Activated B cell treated with CpG ODN at 0.5 μM for 24 hours (primary cell): ENCODE measurements around the gene RBMS1. TPM values are rescaled to one million over a fixed set of nuclear protein-coding genes. Genes with fewer than 3 reads are reported as not detected.

Experiments used
- ATAC-seq: fragments of 200-7000 bp; cut with Tn5 transposase; one replicate; pipeline ENCODE4 v1.10.0; 2021; ENCODE audit warnings: low read depth, mild to moderate bottlenecking, moderate library complexity
- CTCF ChIA-PET: fragments of 350-600 bp; sonication (Branson Sonifier 250); formaldehyde crosslinking; loops from one replicate; lab custom pipeline; 2021; ENCODE audit warnings: antibody characterized with exemption; lab: Charles Lee
- POLR2A ChIA-PET: fragments of 350-600 bp; sonication (Branson Sonifier 250); formaldehyde crosslinking; loops from one replicate; lab custom pipeline; 2021; ENCODE audit warnings: antibody characterized with exemption; lab: Charles Lee
- DNase-seq: peaks from one replicate; pipeline ENCODE4 v3.0.0; 2022
- H3K27ac Mint-ChIP-seq: one replicate; pipeline ENCODE4 v1.8.0; 2020; ENCODE audit warnings: mixed read lengths
- H3K27me3 Mint-ChIP-seq: one replicate; pipeline ENCODE4 v1.8.0; 2021; ENCODE audit warnings: mixed read lengths
- H3K36me3 Mint-ChIP-seq: one replicate; pipeline ENCODE4 v1.8.0; 2021; ENCODE audit warnings: low read depth, mixed read lengths
- H3K4me1 Mint-ChIP-seq: one replicate; pipeline ENCODE4 v1.8.0; 2021; ENCODE audit warnings: mixed read lengths
- H3K4me3 Mint-ChIP-seq: one replicate; pipeline ENCODE4 v1.8.0; 2020; ENCODE audit warnings: mild to moderate bottlenecking, mixed read lengths
- H3K9me3 Mint-ChIP-seq: one replicate; pipeline ENCODE4 v1.8.0; 2020; ENCODE audit warnings: mixed read lengths
- intact Hi-C: fragments of 100-400 bp; cut with micrococcal nuclease; formaldehyde crosslinking; loops from one replicate; pipeline ENCODE4 v1.15.1; 2024
- total RNA-seq: library from RNA; stranded (reverse); gene quantifications from 2 replicates; pipeline ENCODE4 v1.2.3, GENCODE V29; 2022
- TF ChIP-seq, protein P1 (sequence below): fragments of 200-600 bp; IDR thresholded peaks from one replicate; pipeline ENCODE4 v1.8.0; 2022; ENCODE audit warnings: antibody characterized with exemption, mild to moderate bottlenecking

The RBMS1 gene
- total RNA-seq, 1 donor from 2014 or later, result 30.9 TPM

DNA sequence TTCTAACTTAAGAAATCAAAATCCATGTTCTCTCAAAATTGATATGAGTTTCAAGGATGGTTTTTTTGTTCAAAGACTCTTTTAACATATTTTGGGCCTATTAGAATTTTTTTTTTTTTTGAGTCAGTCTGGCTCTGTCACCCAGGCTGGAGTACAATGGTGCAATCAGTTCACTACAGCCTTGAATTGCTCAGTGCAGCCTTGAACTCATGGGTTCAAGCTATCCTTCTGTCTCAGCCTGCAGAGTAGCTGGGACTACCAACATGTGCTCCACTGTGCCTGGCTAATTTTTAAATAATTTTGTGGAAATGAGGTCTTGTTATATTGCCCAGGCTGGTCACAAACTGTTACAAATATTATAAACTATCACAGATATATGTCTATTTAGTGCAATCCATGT is 40.6 kb upstream of the RBMS1 start:
- no peak for DNase-seq
- Mint-ChIP-seq H3K4me1 (peaks cover 1% of the 10 kb centered on the region), H3K27me3 (peaks cover 10% of the 10 kb centered on the region), H3K27ac (no peak overlapping the region), H3K9me3 (no peaks in the 10 kb centered on the region), H3K36me3 (no peaks in the 10 kb centered on the region), H3K4me3 (no peak overlapping the region)
- TF ChIP-seq, protein P1, sequence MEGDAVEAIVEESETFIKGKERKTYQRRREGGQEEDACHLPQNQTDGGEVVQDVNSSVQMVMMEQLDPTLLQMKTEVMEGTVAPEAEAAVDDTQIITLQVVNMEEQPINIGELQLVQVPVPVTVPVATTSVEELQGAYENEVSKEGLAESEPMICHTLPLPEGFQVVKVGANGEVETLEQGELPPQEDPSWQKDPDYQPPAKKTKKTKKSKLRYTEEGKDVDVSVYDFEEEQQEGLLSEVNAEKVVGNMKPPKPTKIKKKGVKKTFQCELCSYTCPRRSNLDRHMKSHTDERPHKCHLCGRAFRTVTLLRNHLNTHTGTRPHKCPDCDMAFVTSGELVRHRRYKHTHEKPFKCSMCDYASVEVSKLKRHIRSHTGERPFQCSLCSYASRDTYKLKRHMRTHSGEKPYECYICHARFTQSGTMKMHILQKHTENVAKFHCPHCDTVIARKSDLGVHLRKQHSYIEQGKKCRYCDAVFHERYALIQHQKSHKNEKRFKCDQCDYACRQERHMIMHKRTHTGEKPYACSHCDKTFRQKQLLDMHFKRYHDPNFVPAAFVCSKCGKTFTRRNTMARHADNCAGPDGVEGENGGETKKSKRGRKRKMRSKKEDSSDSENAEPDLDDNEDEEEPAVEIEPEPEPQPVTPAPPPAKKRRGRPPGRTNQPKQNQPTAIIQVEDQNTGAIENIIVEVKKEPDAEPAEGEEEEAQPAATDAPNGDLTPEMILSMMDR, result no peak
- intact Hi-C loops, result no loop called here
- ChIA-PET POLR2A (no interaction called here), CTCF (no interaction called here)
- ATAC-seq, result no peak

DNA sequence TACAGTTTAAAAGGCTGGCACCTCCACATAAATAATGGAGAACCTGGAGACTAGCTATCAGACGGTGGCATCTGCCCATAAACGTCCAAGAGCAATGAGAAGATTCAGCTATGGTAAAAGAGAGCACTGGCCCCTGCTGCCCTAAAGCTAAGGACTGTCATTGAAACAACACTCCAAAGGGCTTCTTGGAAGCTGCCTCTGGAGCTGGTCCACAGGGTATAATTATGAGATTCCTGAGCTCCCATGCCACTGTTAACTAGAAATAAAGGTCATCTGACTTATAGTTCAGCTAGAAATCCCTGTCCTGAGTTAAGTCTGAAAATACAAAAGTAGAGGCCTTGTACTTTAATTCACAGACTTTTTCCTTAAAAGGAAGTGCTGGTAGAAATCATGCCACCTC is 39.9 kb upstream of the RBMS1 start:
- H3K36me3 Mint-ChIP-seq, result no peaks in the 10 kb centered on the region
- H3K27ac Mint-ChIP-seq, result no peak overlapping the region
- ChIA-PET CTCF (no interaction called here), POLR2A (no interaction called here)
- no peaks in the 10 kb centered on the region for H3K9me3 Mint-ChIP-seq
- TF ChIP-seq, protein P1, result no peak
- no peak overlapping the region for H3K4me3 Mint-ChIP-seq
- H3K4me1 Mint-ChIP-seq, result peaks cover 1% of the 10 kb centered on the region
- peaks cover 6% of the 10 kb centered on the region for H3K27me3 Mint-ChIP-seq
- DNase-seq (no peak), ATAC-seq (no peak)
- intact Hi-C loops, result no loop called here

DNA sequence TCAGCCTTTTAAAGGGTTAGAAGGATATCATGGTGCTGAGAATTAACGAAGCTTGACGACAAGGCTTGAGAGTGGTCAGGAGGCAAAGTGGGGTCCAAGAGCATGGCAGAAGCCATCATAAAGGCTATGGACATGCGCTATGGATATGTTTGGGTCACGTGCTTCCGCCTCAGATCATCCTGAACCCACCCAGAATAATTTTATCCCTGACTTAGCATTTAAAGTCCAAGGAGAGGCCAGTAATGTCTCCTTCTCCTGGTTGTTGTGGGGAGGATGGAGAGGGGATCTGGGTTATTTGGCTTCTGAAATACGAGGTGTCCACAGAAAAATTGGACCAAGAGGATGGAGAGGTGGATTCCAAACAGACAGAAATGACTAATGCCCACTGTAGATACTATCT is 38.8 kb upstream of the RBMS1 start:
- peaks cover 6% of the 10 kb centered on the region for H3K27me3 Mint-ChIP-seq
- H3K9me3 Mint-ChIP-seq, result no peaks in the 10 kb centered on the region
- TF ChIP-seq, protein P1, result no peak
- DNase-seq (no peak), ATAC-seq (no peak)
- no peaks in the 10 kb centered on the region for H3K36me3 Mint-ChIP-seq
- peaks cover 1% of the 10 kb centered on the region for H3K4me1 Mint-ChIP-seq
- H3K27ac Mint-ChIP-seq, result no peak overlapping the region
- H3K4me3 Mint-ChIP-seq, result no peak overlapping the region
- intact Hi-C loops, result no loop called here
- POLR2A ChIA-PET, result no interaction called here
- CTCF ChIA-PET, result no interaction called here

DNA sequence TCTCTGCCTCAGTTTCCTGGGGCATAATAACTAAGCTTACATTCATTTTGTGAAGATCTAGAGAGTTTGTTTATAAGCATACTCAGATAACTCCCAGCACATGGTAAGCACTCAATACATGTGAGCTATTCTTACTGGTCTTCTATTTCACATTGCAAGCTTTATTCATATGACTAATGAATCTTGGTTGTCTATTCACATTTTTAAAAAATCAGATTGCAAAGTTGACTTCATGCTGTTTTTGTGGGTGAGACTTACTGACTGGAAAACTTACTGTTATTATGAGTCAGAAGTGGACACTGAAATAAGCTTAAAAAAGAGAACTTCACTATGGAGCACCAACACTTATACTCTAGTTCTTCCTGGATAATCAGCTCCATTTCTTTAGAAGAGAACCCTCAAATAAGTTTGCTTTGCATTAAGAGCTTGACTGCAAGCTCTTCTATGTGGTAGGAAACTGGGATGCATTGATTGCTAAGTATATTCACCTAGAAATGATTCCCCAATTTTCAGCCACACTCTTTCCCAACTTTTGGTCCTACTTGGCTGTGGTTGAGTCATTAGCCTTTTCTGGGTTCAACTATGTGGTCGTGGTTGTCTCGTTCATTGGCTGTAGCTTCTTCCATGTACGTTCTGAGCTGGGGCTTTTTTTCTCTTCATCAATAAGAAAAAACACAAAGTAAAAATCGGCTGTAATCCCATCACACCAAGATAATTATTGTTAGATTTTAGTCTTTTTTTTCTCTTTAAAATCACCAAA is 29.5 kb upstream of the RBMS1 start:
- H3K27me3 Mint-ChIP-seq, result peaks cover 4% of the 10 kb centered on the region
- intact Hi-C loops, result no loop called here
- no peaks in the 10 kb centered on the region for H3K9me3 Mint-ChIP-seq
- TF ChIP-seq, protein P1, result no peak
- POLR2A ChIA-PET, result no interaction called here
- H3K27ac Mint-ChIP-seq, result no peak overlapping the region
- no peaks in the 10 kb centered on the region for H3K4me1 Mint-ChIP-seq
- no peaks in the 10 kb centered on the region for H3K36me3 Mint-ChIP-seq
- no peak overlapping the region for H3K4me3 Mint-ChIP-seq
- no peak for DNase-seq
- CTCF ChIA-PET, result interaction anchor here (1.0 kb wide), 1 partner anchor 94 kb away, joined by 4 read pairs; no protein-coding TSS in a partner anchor
- ATAC-seq, result no peak

DNA sequence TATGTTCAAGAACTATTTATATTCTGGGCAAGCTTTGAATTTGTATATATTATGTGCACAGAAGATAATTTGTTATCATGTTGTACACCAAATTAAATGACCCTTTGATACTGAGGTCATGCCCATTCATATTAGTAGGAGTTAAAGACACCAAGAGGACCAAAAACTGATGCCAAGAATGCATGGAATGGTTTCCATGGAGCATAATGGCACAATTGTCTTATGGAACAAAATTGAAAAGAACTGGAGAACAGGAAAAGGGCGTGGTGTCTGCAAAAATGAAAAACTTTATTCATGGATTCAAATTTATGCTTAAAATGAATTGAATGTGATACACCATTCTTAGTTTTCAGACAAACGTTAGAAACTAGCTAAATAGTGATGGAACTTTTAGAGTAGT is 24.1 kb upstream of the RBMS1 start:
- H3K9me3 Mint-ChIP-seq, result no peaks in the 10 kb centered on the region
- ChIA-PET CTCF (no interaction called here), POLR2A (no interaction called here)
- no peaks in the 10 kb centered on the region for H3K36me3 Mint-ChIP-seq
- DNase-seq (no peak), ATAC-seq (no peak)
- TF ChIP-seq, protein P1, result no peak
- no peak overlapping the region for H3K4me3 Mint-ChIP-seq
- peaks cover 8% of the 10 kb centered on the region for H3K4me1 Mint-ChIP-seq
- intact Hi-C loops, result no loop called here
- H3K27me3 Mint-ChIP-seq, result peaks cover 4% of the 10 kb centered on the region
- H3K27ac Mint-ChIP-seq, result no peak overlapping the region
